Fibroblast of skin of scalp (primary cell): ENCODE measurements around the gene C3orf33. TPM values are rescaled to one million over a fixed set of nuclear protein-coding genes. Genes with fewer than 3 reads are reported as not detected.
A peak's percentile ranks its signal among the peaks of the same experiment; 100 is the strongest.
"Not testable (repeated sequence)": the region's sequence is repeated elsewhere in the genome, so short reads cannot be mapped to it uniquely, and the experiment has no call there.

Experiments used
- DNase-seq: peaks from one replicate; pipeline ENCODE4 v3.0.0-alpha.2; 2013
- polyA plus RNA-seq, 2 experiments: library from polyadenylated mRNA; unstranded; fragments of 120-200 nt; gene quantifications; one replicate each; pipeline ENCODE4 v1.2.1, GENCODE V29; 2013; ENCODE audit not compliant: insufficient read length in 2 of 2

Gene C3orf33, protein sequence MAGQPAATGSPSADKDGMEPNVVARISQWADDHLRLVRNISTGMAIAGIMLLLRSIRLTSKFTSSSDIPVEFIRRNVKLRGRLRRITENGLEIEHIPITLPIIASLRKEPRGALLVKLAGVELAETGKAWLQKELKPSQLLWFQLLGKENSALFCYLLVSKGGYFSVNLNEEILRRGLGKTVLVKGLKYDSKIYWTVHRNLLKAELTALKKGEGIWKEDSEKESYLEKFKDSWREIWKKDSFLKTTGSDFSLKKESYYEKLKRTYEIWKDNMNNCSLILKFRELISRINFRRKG
- polyA plus RNA-seq (2013, experiment 1 of 2; ENCODE audit: insufficient read length) = 2.2 TPM
- 2.8 TPM for polyA plus RNA-seq (2013, experiment 2 of 2; ENCODE audit: insufficient read length)

DNA sequence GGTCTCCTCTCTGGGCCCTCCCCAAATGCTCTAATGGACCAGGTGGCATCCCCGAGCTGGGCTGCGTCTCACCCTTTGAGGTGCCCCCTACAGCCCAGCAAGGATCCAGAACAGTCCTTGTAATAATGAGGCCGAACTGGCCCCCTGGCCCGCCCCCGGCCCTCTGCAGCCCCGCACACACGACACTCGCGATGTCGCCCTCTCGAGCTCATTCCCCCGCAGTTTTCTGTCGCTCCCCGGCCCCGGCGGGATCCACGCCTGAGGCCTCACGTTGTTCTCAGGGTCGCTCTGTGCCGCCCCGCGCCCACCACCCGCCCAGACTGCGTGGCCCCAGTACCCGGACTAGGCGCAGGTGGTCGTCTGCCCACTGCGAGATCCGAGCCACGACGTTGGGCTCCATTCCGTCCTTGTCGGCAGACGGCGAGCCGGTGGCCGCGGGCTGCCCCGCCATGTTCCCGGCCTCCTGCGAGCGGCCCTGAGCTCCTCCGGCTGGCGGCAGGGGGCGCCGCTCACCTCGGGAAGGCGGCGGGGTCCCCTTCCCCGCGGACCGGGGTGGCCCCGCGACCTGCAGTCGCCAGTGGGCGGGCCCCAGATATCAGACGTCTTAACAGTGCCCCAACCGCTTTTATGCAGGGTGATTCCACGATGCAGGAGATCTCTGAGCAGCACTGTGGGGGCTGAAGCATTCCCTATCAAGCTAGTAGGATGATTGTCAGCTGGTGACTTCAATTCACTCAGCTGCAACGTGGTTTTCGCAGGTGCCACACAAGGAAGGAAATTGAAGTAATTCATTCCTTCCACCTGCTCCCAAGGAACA lies at the start of gene C3orf33:
Gene C3orf33 (minus strand): TSS at position 477 of the 817 bp plus-strand sequence. CDS start 26 bp downstream, at position 451.
- peak; percentile 64 for DNase-seq

DNA sequence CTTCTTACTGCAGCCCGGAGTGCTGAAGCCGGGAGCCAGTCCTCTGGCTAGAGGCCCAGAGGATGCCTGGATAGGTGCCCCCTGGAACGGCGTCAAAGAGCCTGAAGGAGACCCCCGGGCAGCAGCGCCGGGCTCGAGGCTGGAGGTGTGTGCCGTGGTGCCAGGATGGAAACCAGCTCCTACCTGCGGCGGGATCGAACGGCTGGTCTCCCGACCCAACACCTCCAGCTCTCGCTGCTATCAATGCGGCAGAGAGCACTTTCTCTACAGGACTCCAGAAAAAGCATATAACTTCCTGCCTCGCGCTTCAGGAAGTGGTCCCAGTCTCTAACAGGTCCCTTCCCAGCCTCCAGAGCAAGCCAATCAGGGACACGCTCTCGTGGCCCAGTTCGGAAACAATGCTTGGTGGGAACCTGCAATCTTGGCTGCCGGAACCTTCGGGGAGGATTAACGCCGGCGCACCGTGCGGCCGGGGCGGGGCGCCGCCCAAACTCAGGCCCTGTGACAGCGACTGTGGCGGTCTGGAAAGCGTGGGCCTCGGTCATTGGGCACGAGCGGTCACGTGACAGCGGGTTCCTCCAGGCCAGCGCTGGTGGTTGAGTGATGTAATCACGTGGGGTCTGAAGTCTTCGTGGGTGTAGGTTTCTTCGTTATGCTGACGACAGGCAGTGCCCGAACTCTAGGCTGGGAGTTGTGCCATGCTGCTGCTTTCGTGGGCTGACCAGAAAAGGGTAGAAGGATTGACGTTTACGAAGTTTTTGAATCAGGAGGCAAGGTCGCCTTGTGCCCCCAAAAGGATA lies 48.3 kb upstream of the C3orf33 start, which contains the start of gene SLC33A1:
Gene SLC33A1 (minus strand): TSS at position 287 of the 800 bp plus-strand sequence. CDS start 430 bp downstream, outside the sequence.
- peak; percentile 100 for DNase-seq

DNA sequence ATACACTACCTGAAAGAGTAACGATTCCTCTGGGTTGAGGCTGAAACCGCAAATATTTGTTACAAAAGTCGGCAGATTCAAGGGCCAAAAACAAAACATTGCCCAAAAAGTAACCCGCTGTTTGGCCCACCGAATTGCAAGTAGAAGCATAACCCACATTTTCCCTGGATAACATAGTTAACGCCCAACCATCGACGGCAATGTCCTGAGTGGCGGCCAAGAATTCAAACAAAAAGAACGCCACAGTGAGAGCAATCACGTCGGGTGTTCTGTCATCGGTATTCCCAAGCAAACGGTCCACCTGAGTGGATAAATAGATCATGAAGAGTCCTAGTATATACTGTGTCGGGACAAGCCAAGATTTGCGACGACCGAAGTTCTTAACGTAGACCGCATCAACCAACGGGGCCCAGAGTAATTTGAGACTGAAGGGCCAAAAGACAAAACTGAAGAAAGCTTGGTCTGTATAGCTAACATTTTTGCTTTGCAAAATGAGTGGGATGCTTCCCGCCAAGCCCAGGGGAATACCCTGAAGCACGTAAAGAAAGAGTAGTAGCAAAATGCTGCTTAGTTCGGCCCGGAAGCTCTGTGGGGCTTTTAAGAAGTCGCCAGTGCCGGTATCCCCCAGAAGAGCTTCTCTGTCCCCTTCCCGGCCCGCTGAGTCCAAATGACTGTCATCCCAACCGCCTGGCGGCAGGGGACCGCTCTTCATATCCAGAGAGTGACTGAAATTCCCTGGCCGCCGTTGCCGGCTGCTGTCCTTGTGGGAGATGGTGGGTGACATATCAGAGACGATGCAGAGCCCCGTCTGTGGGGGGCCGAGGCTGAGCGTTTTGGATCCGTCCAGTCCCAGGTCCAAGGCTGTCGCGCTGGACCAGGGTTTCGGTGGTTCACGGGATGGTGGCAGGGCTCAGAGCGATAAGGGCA lies 47.4 kb upstream of the C3orf33 start:
- peak; percentile 11 for DNase-seq

DNA sequence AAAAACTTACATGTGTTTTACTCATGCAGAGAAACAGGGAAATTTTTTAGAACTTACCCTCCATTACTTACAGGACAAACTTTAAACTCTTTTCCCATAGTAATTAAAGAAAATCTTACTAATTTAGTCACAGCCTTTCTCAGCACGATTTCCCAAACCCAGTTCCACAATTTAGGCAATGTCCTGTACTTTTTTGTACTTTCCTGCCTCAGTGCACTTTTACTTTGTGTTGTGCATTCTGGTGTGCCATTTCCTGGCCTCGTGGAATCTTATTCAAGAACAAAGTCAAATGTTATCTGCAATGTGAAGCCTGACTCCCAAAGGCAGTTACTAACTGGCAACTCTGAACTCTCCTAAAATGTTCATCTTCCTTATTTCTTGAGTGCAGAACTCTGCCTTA lies 46.3 kb upstream of the C3orf33 start:
- no peak for DNase-seq

DNA sequence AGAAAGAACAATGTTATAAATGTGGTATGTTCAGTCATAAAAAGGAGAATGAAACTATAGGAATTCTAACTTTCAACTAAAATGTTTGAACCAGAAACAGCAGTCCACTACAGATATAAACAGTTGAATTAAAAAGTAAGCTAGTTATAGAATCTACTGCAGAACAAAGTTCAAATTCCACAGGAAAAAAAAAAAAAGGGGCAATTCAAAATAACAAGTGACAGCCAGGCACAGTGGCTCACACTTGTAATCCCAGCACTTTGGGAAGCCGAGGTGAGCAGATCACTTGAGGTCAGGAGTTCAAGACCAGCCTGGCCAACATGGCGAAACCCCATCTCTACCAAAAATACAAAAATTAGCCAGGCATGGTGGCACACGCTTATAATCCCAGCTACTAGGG lies 43.3 kb upstream of the C3orf33 start:
- not testable (repeated sequence) for DNase-seq

DNA sequence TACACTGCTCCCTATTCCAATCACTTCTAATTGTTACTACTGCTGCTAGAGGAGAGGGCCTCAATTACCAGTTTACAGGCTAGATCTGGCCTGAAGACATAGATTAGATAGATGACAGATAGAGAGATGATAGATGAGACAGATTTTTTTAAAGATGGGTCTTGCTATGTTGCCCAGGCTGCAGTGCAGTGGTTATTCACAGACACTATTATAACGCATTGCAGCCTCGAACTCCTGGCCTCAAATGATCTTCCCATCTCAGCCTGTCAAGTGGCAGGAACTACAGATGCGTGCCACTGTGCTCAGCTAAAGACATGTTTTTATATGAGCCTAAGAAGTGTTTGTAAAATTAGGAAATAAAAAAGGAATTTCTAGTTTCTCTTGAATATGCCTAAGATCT lies 41.9 kb upstream of the C3orf33 start:
- no peak for DNase-seq

DNA sequence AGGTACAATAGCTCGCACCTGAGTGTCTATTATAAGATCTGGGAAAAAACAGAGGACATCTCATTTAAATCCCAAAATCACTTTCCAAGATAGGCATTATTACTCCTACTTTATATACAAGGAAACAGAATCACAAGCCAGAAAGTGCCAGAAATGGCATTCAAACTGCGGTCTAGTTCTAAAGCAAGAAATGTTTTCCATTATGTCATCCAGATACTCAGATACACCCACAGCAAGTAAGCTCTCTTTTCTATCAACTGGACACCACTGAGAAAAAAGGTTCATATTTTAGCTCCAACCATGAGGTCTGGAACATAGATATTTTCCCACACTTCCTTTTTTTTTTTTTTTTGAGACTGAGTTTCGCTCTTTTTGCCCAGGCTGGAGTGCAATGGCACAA lies 40.0 kb upstream of the C3orf33 start:
- DNase-seq = no peak

DNA sequence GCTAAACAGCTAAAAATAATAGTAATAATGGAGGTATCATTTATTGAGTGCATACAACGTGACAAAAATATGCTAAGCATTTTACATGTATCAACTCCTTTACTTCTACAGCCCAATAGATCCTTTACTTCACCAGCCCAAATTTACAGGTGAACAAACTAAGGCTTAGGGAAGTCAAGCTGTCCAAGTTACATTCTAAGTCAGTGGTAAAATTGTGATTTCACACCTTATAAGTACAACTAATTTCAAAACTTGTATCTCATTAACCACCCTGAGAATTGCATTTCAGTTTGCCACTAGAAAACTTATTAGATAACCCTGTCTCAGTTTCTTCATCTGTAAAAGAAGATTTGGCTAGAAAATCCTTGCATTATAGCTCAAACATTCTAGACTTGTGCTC lies 37.5 kb upstream of the C3orf33 start:
- DNase-seq = no peak

DNA sequence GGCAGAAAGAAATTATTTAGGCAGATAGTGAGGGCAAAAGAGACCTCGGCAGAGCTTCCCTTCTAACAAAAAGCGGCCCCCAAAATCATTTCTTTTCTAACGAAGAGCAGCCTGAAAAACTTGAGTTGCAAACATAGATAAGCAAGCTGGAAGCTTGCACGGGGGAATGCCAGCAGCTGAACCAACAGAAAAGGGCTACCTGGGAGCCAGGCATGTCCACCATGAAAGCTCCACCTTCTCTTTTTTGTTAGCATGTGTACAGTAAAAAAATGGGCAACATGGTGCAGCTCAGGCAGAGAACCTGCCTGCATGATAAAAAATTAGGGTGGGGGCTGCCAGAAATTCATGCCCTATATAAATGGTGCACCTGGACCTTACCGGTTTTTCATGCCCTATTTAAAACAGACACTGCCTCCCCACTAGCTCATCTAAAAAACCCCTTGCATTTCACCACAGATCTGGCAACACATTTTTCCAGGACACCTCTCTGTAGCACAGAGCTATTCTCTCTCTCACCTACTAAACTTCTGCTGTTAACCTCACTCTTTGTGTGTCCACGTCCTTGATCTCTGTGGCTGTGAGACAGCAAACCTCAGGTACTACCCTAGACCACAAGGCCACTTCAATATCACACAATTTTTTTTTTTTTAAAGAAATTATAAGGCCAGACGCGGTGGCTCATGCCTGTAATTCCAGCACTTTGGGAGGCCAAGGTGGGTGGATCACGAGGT lies 29.4 kb upstream of the C3orf33 start:
- no peak for DNase-seq

DNA sequence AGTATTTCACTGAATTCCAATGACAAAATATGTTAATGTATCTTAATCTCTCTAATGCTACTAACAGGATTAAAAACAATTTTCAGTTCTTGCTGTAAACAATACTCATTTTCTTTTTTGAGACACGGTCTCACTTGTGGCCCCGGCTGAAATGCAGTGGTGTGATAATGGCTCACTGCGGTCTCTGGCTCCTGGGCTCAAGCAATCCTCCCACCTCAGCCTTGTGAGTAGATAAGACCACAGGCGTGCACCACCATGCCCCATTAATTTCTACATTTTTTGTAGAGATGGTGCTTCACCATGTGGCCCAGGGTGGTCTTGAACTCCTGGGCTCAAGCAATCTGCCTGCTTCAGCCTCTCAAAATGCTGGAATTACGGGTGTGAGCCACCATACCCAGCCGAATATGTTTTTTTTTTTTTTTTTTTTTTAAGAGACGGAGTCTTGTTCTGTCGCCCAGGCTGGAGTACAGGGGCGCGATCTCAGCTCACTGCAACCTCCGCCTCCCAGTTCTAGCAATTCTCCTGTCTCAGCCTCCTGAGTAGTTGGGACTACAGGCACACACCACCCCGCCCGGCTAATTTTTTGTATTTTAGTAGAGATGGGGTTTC lies 22.5 kb upstream of the C3orf33 start:
- not testable (repeated sequence) for DNase-seq

DNA sequence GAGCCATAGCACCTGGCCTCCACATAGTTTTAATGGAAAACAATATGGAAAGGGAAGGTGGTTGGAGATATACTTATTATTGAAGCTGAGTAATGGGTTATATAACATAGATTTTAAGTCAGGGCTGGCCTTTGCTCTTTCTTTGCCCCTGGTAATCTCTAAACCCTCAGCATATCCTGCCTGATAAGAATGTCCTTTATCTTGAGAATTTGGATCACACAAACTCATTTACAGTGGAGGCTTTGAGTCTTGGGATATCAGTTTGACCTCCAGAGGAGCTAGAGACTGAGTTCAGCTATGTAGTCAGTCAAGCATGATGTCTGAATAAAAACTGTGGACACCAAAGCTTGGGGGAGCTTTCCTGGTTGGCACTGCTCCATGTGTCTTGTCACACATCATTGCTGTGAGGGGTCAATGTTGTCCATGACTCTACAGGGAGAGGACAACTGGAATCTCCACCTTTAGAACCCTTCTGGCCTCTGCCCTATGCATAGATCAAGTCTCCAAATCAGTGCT lies 9.0 kb upstream of the C3orf33 start:
- DNase-seq = no peak

DNA sequence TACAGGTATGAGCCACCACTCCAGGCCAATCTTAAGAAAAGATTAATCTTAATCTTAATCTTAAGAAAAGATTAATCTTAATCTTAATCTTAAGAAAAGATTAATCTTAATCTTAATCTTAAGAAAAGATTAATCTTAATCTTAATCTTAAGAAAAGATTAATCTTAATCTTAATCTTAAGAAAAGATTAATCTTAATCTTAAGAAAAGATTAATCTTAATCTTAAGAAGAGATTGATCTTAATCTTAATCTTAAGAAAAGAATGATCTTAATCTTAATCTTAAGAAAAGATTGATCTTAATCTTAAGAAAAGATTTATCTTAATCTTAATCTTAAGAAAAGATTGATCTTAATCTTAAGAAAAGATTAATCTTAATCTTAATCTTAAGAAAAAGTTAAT lies 7.1 kb upstream of the C3orf33 start:
- not testable (repeated sequence) for DNase-seq

DNA sequence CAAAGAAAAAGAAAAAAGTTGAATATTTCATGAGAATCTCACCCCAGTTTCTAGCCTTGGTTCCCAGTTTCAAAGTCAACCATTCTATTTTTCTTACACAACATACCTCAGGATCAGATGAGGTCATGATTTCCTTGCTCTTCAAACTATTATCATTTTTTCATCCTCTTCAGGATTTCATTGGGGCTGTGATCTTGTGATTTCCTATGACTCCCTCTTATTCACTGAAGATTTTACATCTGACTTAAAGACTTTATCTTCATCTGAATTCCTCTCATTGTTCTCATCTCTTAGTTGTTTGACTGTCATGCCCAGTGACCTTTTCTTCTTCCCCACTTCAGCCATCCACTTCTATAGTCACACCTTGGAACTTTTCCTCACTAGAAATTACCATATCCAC lies 3.1 kb upstream of the C3orf33 start:
- DNase-seq = no peak

DNA sequence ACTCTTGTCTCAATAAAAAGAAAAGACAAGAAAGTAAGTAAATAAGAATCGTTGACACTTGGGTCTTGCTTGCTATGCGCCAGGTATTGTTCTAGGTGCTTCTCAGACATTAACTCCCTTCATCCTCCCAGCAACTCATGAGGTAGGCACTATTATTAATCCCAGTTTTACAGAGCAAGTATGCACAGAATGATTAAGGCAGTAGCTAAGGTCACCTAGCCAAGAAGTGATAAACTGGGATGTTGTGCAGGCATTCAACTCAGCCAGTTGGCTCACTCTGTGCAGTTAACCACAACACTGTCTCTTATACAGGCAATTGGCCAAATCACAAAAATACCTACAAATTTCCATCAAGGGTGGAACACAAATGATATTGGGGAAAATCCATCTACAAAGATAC lies 1.7 kb upstream of the C3orf33 start:
- no peak for DNase-seq

DNA sequence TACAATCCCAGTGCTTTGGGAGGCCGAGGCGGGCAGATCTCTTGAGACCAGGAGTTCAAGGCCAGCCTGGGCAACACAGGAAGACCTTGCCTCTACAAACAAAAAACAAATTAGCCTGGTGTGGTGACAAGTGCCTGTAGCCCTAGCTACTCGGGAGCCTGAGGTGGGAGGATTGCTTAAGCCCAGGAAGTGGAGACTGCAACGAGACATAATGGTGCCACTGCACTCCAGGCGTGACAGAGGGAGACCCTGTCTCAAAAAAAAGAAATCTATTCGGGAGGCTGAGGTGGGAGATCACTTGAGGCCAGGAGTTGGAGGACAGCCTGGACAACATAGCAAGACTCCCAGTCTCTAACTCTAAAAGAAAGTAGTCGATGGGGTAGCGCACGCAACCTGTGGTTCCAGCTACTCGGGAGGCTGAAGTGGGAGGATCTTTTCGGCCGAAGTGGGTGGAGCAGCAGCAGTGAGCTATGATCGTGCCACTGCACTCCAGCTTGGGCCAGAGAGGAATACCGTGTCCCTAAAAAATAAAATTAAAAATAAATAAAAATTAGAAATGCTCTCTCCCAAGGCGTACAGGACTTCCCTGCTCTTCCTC lies 775 bp downstream of the C3orf33 start:
- peak; percentile 24 for DNase-seq

DNA sequence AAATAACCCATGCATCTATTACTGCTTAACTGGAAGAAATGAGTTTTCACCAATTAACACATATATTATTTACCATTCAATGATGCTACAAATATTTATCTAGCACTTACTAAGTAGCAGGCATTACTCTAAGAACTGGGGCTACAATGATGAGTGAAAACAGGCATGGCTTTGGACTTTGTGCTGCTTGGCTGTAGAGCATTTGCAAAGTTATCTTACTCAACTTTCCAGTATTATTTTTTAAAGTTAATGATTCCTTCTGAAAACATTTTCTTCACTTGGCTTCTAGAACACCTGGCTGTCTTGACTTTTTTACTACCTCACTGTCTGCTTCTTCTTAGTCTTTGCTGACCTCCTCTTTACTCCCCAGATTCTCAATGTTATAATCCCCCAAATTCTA lies 1.8 kb downstream of the C3orf33 start:
- no peak for DNase-seq

DNA sequence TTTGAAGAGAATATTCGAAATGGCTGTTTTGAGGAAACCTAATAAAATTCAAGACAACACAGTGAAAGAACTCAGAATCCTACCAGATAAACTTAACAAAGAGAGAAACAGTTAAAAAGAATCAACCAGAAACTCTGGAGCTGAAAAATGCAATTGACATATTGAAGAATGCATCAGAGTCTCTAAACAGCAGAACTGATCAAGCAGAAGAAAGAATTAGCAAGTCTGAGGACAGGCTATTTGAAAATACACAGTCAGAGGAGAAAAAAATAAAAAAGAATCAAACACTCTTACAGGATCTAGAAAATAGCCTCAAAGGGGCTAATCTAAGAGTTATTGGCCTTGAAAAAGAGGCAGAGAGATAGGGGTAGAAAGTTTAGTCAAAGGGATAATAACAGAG lies 13.5 kb downstream of the C3orf33 start:
- DNase-seq = no peak

DNA sequence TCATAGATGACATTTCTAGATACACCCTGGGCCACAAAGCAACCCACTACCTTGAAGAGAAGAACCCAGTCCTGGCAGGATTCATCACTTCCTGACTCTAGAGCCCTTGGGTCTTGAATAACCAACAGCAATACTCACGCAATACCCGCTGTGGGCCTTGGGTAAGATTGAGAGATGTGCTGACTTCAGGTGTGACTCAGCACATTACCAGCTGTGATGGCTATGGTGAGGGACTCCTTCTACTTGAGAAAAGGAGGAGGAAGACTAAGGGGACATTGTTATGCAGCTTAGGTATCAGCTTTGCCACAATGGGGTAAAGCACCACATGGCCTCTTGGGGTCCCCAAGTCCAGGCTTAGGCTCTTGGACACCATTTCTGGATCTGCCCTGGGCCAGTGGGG lies 14.9 kb downstream of the C3orf33 start:
- DNase-seq = peak; percentile 15

DNA sequence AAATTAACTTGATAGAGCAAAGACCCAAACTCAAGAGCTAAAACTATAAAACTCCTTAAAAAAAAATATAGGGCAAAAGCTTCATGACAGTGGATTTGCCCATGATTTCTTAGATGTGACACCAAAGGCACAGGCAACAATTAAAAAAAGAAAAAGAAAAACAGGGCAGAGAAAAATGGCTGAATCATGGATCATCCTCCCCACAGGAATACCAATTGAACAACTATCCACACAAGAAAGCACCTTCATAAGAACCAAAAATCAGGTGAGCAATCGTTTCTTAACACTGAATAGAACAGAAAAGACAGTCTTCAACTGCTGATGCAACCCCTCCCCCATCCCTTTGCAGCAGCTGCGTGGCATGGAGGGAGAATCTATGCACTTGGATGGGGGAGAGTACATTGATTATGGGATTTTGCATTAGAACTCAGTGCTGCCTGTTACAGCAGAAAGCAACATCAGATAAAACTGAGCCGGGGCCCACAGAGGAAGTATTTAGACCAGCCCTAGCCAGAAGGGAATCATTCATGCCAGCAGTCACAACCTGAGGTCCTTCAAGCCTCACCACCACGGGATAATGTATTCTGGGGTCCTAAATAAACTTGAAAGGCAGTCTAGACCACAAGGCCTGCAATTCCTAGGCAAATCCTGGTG lies 15.7 kb downstream of the C3orf33 start:
- DNase-seq = no peak
